OCI-LY7 (cell line): ENCODE data around the gene TOP2B.

Experiments
- EZH2phosphoT487 ChIP-seq: fragments of 200-600 bp; sonication (generic); IDR thresholded peaks from 2 replicates; pipeline ENCODE4 v1.6.1; 2018; ENCODE audit warnings: low read depth, borderline replicate concordance, mild to moderate bottlenecking, mixed run types, antibody characterized with exemption, low read length, moderate library complexity, mixed read lengths
- TF ChIP-seq, protein P1 (sequence below): fragments of 200-600 bp; sonication (generic); conservative IDR thresholded peaks from 2 replicates; pipeline ENCODE4 v1.5.1; 2014; ENCODE audit warnings: mild to moderate bottlenecking, antibody characterized with exemption, low read length, moderate library complexity, mixed read lengths

DNA sequence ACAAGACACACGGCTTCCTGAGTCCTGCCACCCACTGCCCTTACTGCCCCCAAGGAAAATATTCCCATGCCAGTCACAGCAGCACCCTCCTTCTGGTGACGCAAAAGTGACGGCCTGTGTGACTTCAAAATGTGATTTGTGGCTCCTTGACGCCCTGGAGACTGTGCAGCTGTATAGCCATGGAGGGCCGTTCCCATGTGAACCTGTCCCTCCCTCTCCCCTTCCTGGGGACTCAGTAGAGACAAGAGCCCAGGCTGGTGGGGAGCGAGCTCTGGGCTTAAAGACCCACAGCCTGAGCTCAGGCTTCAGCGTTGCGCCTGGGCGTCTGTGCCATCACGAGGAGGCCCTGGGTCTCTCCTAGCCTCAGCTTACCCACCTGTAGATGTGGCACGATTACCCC is 78.2 kb downstream of the TOP2B start:
- TF ChIP-seq, protein P1, sequence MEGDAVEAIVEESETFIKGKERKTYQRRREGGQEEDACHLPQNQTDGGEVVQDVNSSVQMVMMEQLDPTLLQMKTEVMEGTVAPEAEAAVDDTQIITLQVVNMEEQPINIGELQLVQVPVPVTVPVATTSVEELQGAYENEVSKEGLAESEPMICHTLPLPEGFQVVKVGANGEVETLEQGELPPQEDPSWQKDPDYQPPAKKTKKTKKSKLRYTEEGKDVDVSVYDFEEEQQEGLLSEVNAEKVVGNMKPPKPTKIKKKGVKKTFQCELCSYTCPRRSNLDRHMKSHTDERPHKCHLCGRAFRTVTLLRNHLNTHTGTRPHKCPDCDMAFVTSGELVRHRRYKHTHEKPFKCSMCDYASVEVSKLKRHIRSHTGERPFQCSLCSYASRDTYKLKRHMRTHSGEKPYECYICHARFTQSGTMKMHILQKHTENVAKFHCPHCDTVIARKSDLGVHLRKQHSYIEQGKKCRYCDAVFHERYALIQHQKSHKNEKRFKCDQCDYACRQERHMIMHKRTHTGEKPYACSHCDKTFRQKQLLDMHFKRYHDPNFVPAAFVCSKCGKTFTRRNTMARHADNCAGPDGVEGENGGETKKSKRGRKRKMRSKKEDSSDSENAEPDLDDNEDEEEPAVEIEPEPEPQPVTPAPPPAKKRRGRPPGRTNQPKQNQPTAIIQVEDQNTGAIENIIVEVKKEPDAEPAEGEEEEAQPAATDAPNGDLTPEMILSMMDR: no peak
- TF ChIP-seq EZH2phosphoT487: no peak
